GM13976 (cell line): ENCODE measurements around the gene CDC14A.

ENCODE experiments used
- DNase-seq: peaks from one replicate; pipeline ENCODE4 v3.0.0; 2012; ENCODE audit warnings: low spot score
- in situ Hi-C: fragments of 300-500 bp; cut with MboI; formaldehyde crosslinking; loops from one replicate; pipeline ENCODE4 v1.12.0; 2022; ENCODE audit warnings: low sequenced_read_pairs, mixed read lengths, inconsistent platforms; ENCODE audit not compliant: unreplicated experiment
- TF ChIP-seq, protein P1 (sequence below): IDR thresholded peaks from 2 replicates; pipeline ENCODE4 v1.5.1; 2012; ENCODE audit warnings: borderline replicate concordance, mild to moderate bottlenecking; ENCODE audit not compliant: insufficient read depth; ENCODE audit errors: extremely low read depth, missing control alignments, control extremely low read depth

The CDC14A gene

GRCh38 chr1:100438789-100439188 is 86.5 kb downstream of the CDC14A start:
- TF ChIP-seq, protein P1, sequence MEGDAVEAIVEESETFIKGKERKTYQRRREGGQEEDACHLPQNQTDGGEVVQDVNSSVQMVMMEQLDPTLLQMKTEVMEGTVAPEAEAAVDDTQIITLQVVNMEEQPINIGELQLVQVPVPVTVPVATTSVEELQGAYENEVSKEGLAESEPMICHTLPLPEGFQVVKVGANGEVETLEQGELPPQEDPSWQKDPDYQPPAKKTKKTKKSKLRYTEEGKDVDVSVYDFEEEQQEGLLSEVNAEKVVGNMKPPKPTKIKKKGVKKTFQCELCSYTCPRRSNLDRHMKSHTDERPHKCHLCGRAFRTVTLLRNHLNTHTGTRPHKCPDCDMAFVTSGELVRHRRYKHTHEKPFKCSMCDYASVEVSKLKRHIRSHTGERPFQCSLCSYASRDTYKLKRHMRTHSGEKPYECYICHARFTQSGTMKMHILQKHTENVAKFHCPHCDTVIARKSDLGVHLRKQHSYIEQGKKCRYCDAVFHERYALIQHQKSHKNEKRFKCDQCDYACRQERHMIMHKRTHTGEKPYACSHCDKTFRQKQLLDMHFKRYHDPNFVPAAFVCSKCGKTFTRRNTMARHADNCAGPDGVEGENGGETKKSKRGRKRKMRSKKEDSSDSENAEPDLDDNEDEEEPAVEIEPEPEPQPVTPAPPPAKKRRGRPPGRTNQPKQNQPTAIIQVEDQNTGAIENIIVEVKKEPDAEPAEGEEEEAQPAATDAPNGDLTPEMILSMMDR, result no peak
- DNase-seq, result no peak
- in situ Hi-C loops, result no loop called here

- in situ Hi-C loops, result no loop called here
- DNase-seq, result no peak
- TF ChIP-seq, protein P1, result no peak
These were observed 87.9 kb downstream of the CDC14A start for GRCh38 chr1:100440075-100440809.

GRCh38 chr1:100441146-100441545 is 88.8 kb downstream of the CDC14A start:
- no peak for DNase-seq
- in situ Hi-C loops, result no loop called here
- TF ChIP-seq, protein P1, result no peak

- TF ChIP-seq, protein P1, result no peak
- DNase-seq, result no peak
- in situ Hi-C loops, result no loop called here
These were observed 89.3 kb downstream of the CDC14A start for GRCh38 chr1:100441651-100442050.

DNA sequence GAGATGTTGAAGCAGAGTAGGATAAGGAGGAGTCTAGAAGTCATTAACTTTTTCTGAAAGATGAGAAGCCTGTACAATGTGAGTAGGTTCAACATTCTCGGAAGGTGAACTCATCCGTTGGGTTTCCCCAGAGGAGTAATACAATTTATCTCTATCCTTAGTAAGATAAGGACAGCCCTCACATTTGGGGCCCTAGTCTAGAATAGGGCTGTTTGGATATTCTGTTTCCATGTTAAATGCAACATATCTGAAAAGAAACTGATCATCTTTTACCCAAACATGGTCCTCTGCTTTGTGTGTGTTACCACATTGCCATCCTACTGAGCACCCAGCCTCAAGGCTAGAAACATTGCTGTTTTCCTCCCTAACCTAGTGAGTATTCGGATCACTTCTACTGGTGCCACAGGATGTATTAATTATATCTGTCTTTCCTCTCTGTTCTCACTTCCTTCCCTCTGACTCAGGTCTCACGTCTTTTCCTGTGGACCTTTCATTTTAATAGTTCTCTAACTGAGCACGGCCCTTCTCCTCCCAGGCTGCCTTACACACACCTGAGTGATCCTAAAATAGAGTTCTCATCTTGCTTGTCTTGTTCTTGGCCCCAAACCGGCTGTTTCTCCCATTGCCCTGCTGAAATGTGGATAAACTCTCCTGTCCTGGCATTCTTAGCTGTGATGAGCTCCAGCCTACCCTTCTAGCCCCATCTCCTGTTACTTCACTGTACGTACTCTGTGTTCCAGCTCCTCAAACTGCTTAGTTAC is 91.7 kb downstream of the CDC14A start:
- in situ Hi-C loops, result no loop called here
- DNase-seq, result no peak
- TF ChIP-seq, protein P1, result no peak

GRCh38 chr1:100445565-100445964 is 93.3 kb downstream of the CDC14A start:
- TF ChIP-seq, protein P1, result no peak
- in situ Hi-C loops, result no loop called here
- no peak for DNase-seq
